Fibroblast of skin of right biceps (primary cell): Measurements from ENCODE around the gene DNAJC28.
"Not testable (repeated sequence)": the region's sequence is repeated elsewhere in the genome, so short reads cannot be mapped to it uniquely, and the experiment has no call there.

ENCODE experiments used
- DNase-seq: peaks from one replicate; pipeline ENCODE4 v3.0.0-alpha.2; 2013

The DNAJC28 gene

GRCh38 chr21:33491373-33492102, at the start of gene DNAJC28:
Gene DNAJC28 (minus strand): TSS chr21:33491716. CDS start chr21:33489393, 2,323 bp downstream.
- DNase-seq, result peak; percentile 93

GRCh38 chr21:33541105-33541711, 49.7 kb upstream of the DNAJC28 start:
- peak; percentile 6 for DNase-seq

- DNase-seq, result no peak
These were observed 49.2 kb upstream of the DNAJC28 start for GRCh38 chr21:33540711-33541104.

GRCh38 chr21:33539616-33540015, 48.1 kb upstream of the DNAJC28 start:
- peak; percentile 59 for DNase-seq

- no peak for DNase-seq
These were observed 45.7 kb upstream of the DNAJC28 start for GRCh38 chr21:33537212-33537611.

GRCh38 chr21:33531007-33531406, 39.5 kb upstream of the DNAJC28 start:
- no peak for DNase-seq

GRCh38 chr21:33522953-33523349, 31.4 kb upstream of the DNAJC28 start:
- no peak for DNase-seq

- no peak for DNase-seq
These were observed 30.9 kb upstream of the DNAJC28 start for GRCh38 chr21:33522297-33522952.

GRCh38 chr21:33518899-33519298, 27.4 kb upstream of the DNAJC28 start:
- no peak for DNase-seq

- DNase-seq, result no peak
These were observed 22.7 kb upstream of the DNAJC28 start for GRCh38 chr21:33514229-33514628.

GRCh38 chr21:33512481-33512880, 21.0 kb upstream of the DNAJC28 start:
- no peak for DNase-seq

GRCh38 chr21:33511639-33512038, 20.1 kb upstream of the DNAJC28 start:
- no peak for DNase-seq

- no peak for DNase-seq
These were observed 19.3 kb upstream of the DNAJC28 start for GRCh38 chr21:33510826-33511225.

GRCh38 chr21:33507003-33507402, 15.5 kb upstream of the DNAJC28 start:
- not testable (repeated sequence) for DNase-seq

GRCh38 chr21:33505833-33506232, 14.3 kb upstream of the DNAJC28 start:
- DNase-seq, result no peak

- DNase-seq, result no peak
These were observed 4.8 kb upstream of the DNAJC28 start for GRCh38 chr21:33496345-33496744.

- DNase-seq, result no peak
These were observed 4.2 kb upstream of the DNAJC28 start for GRCh38 chr21:33495743-33496142.

GRCh38 chr21:33493756-33494155, 2.2 kb upstream of the DNAJC28 start:
- DNase-seq, result no peak

- DNase-seq, result peak; percentile 60
These were observed 1.1 kb upstream of the DNAJC28 start for GRCh38 chr21:33492571-33492970.

GRCh38 chr21:33490991-33491372, 534 bp downstream of the DNAJC28 start:
- DNase-seq, result no peak

- DNase-seq, result no peak
These were observed 2.6 kb downstream of the DNAJC28 start for GRCh38 chr21:33488936-33489335.

GRCh38 chr21:33487996-33488395, 3.5 kb downstream of the DNAJC28 start:
- no peak for DNase-seq

- peak; percentile 4 for DNase-seq
These were observed 10.1 kb downstream of the DNAJC28 start for GRCh38 chr21:33481314-33481943.
